K562 (cell line): Measurements from ENCODE around the gene CXCL5. TPM values are rescaled to one million over a fixed set of nuclear protein-coding genes. Genes with fewer than 3 reads are reported as not detected.

Experiments
- ATAC-seq: fragments of 200-7000 bp; cut with Tn5 transposase; 3 replicates; pipeline ENCODE4 v1.9.1; 2020; ENCODE audit warnings: moderate library complexity
- BruUV-seq: library from RNA; stranded (reverse); fragments of 400-500 nt; replicated peaks from 2 replicates; lab custom pipeline; 2021; lab: Mats Ljungman, UMichigan
- CTCF ChIA-PET: fragments of 300-600 bp; formaldehyde crosslinking; extraction: SDS; loops from one replicate; lab custom pipeline; 2021; ENCODE audit warnings: low intra/inter-chr PET ratio; lab: Yijun Ruan, JAX
- POLR2A ChIA-PET: fragments of 300-600, 350-650 bp; sonication (Branson Sonifier 250); formaldehyde crosslinking; extraction: SDS; loops from one replicate; lab custom pipeline; 2021; ENCODE audit warnings: antibody characterized with exemption, inconsistent platforms; lab: Yijun Ruan, JAX
- DNase-seq, 4 experiments: peaks; one replicate each; pipeline versions ENCODE4 v3.0.0 to v3.0.0-alpha.2; 2011 to 2018; ENCODE audit warnings: low spot score in 3 of 4, mixed read lengths in 3 of 4; ENCODE audit errors: extremely low read depth in 1 of 4
- FAIRE-seq: peaks from 2 replicates; lab custom pipeline; 2011; peaks lifted over from hg19 to GRCh38; lab: Jason Lieb, UNC
- H2AFZ ChIP-seq: 2 replicates; pipeline ENCODE4 v1.6.0; 2011; ENCODE audit warnings: low read depth, low read length, control low read depth, inconsistent platforms
- H3K27ac ChIP-seq: fragments of 200-600 bp; 3 replicates; pipeline ENCODE4 v1.8.0; 2011; ENCODE audit warnings: low read depth, mild to moderate bottlenecking, control low read depth, inconsistent platforms, low read length, moderate library complexity, mixed read lengths; ENCODE audit errors: extremely low read depth
- H3K27me3 ChIP-seq, 2 experiments: fragments of 300-600 bp in 1 of 2; 2 replicates in 1 of 2; 3 replicates in 1 of 2; pipeline versions ENCODE4 v1.6.0 to v1.8.0; 2011; ENCODE audit warnings: inconsistent platforms in 2 of 2, low read length in 2 of 2, mild to moderate bottlenecking in 1 of 2, mixed read lengths in 1 of 2, moderate library complexity in 1 of 2; ENCODE audit not compliant: control insufficient read depth in 2 of 2, insufficient read depth in 2 of 2
- H3K36me3 ChIP-seq: fragments of 300-600 bp; 3 replicates; pipeline ENCODE4 v1.8.0; 2011; ENCODE audit warnings: mild to moderate bottlenecking, low read length, inconsistent platforms; ENCODE audit not compliant: control insufficient read depth, insufficient read depth
- H3K4me1 ChIP-seq, 2 experiments: fragments of 200-600 bp in 1 of 2; replicated peaks in 1 of 2; 2 replicates in 1 of 2; 3 replicates in 1 of 2; pipeline versions ENCODE4 v1.5.1 to v1.8.0; 2011; ENCODE audit warnings: inconsistent platforms in 2 of 2, low read length in 2 of 2, mild to moderate bottlenecking in 1 of 2, mixed read lengths in 1 of 2, moderate library complexity in 1 of 2; ENCODE audit not compliant: control insufficient read depth in 2 of 2, insufficient read depth in 2 of 2
- H3K4me2 ChIP-seq: 2 replicates; pipeline ENCODE4 v1.6.1; 2011; ENCODE audit warnings: low read length, control low read depth, inconsistent platforms, mixed read lengths; ENCODE audit not compliant: insufficient read depth
- H3K4me3 ChIP-seq: fragments of 200-600 bp; sonication (generic), shearing (Covaris generic); 2 replicates; pipeline ENCODE4 v1.5.1; 2016; ENCODE audit warnings: control low read depth, inconsistent platforms
- H3K79me2 ChIP-seq: fragments of 200-600 bp; 3 replicates; pipeline ENCODE4 v1.8.0; 2011; ENCODE audit warnings: low read length, inconsistent platforms; ENCODE audit not compliant: control insufficient read depth, insufficient read depth
- H3K9ac ChIP-seq, 2 experiments: 2 replicates each; pipeline versions ENCODE4 v1.6.0 to v1.6.1; 2011; ENCODE audit warnings: low read depth in 2 of 2, low read length in 2 of 2, control low read depth in 1 of 2, inconsistent platforms in 1 of 2, mild to moderate bottlenecking in 1 of 2, mixed read lengths in 1 of 2; ENCODE audit not compliant: insufficient read depth in 1 of 2
- H3K9me1 ChIP-seq: one replicate; pipeline ENCODE4 v1.6.0; 2011; ENCODE audit warnings: inconsistent platforms, mild to moderate bottlenecking, low read length, moderate library complexity; ENCODE audit not compliant: control insufficient read depth, insufficient read depth
- H3K9me3 ChIP-seq: replicated peaks from 2 replicates; pipeline ENCODE4 v1.5.1; 2011; ENCODE audit warnings: low read depth, low read length, inconsistent platforms; ENCODE audit not compliant: control insufficient read depth, insufficient read depth
- H4K20me1 ChIP-seq: replicated peaks from 2 replicates; pipeline ENCODE4 v1.6.1; 2011; ENCODE audit warnings: low read length, inconsistent platforms, mixed read lengths; ENCODE audit not compliant: control insufficient read depth, insufficient read depth
- HMG20B ChIP-seq: fragments of 250-450 bp; sonication (Bioruptor Pico); IDR thresholded peaks from 2 replicates; pipeline ENCODE4 v1.5.0; 2021; ENCODE audit warnings: mild to moderate bottlenecking
- MEF2A ChIP-seq: IDR thresholded peaks from 2 replicates; pipeline ENCODE4 v1.6.1; 2011; ENCODE audit warnings: low read depth, mild to moderate bottlenecking, low read length, moderate library complexity; ENCODE audit not compliant: control insufficient read depth
- POLR2AphosphoS5 ChIP-seq: IDR thresholded peaks from 2 replicates; pipeline ENCODE4 v1.6.1; 2011; ENCODE audit warnings: mild to moderate bottlenecking, low read depth, low read length, moderate library complexity; ENCODE audit not compliant: control insufficient read depth, insufficient read depth
- RCOR1 ChIP-seq, 2 experiments: IDR thresholded peaks; 2 replicates each; pipeline ENCODE4 v1.6.1; 2012; ENCODE audit warnings: low read depth in 2 of 2, low read length in 2 of 2, borderline replicate concordance in 1 of 2, improper control_type of control experiment in 1 of 2
- ZBTB17 ChIP-seq: fragments of 450-650 bp; formaldehyde crosslinking; IDR thresholded peaks from 2 replicates; pipeline ENCODE4 v1.4.0; 2020; ENCODE audit warnings: mild to moderate bottlenecking
- ZNF668 ChIP-seq: fragments of 250-450 bp; sonication (Bioruptor Pico); IDR thresholded peaks from 2 replicates; pipeline ENCODE4 v1.8.0; 2022; ENCODE audit warnings: mild to moderate bottlenecking, inconsistent platforms
- WGBS: fragments of 100-300 bp; shearing (Covaris generic); methylation state at CpG from one replicate; pipeline ENCODE4 v1.1.6; 2016; ENCODE audit warnings: low coverage, mixed read lengths; ENCODE audit not compliant: insufficient coverage; ENCODE audit errors: missing lambda C conversion rate; 5-methylcytosine and 5-hydroxymethylcytosine counted together
- in situ Hi-C: fragments of 300-500 bp; cut with MboI; formaldehyde crosslinking; loops from 4 replicates; pipeline ENCODE4 v1.15.0; 2018; ENCODE audit warnings: inconsistent platforms, mixed read lengths
- intact Hi-C: fragments of 100-400 bp; cut with micrococcal nuclease; formaldehyde crosslinking; loops from 2 replicates; pipeline ENCODE4 v1.14.2; 2022
- polyA plus RNA-seq, 8 experiments: library from polyadenylated mRNA; depleted of rRNA in 4 of 8; stranded (reverse) in 5 of 8; unstranded in 3 of 8; fragments of >200 nt; fragmentation: Nextera tagmentation in 2 of 8; fragmentation: Illumina TruSeq in 1 of 8; extraction: Ambion mirVana in 2 of 8; extraction: Trizol in 1 of 8; gene quantifications; 2 replicates each; pipeline versions ENCODE4 v1.2.1 to v1.2.3, GENCODE V29; 2011 to 2014; ENCODE audit warnings: inconsistent platforms in 1 of 8, missing spikeins in 1 of 8
- total RNA-seq, 7 experiments: library from RNA; depleted of rRNA in 6 of 7; stranded (reverse); fragments of >200 nt in 6 of 7; fragmentation: Illumina TruSeq in 2 of 7; extraction: Trizol in 2 of 7; gene quantifications; 2 replicates each; pipeline versions ENCODE4 v1.2.1 to v1.2.3, GENCODE V29; 2011 to 2021; ENCODE audit warnings: low replicate concordance in 1 of 7
- TF ChIP-seq, protein P1 (sequence below), 2 experiments: fragments of 450-650 bp; IDR thresholded peaks; 2 replicates each; pipeline ENCODE4 v1.6.1; 2018; ENCODE audit warnings: mild to moderate bottlenecking in 2 of 2, low read depth in 1 of 2; ENCODE audit not compliant: partially characterized antibody in 2 of 2
- TF ChIP-seq, protein P2 (sequence below): fragments of 150-350 bp; IDR thresholded peaks from 2 replicates; pipeline ENCODE4 v1.6.1; 2014; ENCODE audit warnings: low read depth, mild to moderate bottlenecking, low read length, borderline replicate concordance
- TF ChIP-seq, protein P3 (sequence below): sonication (generic); formaldehyde crosslinking; IDR thresholded peaks from 2 replicates; pipeline ENCODE4 v1.8.0; 2023; ENCODE audit warnings: mild to moderate bottlenecking, missing genetic modification reagents
- TF ChIP-seq, protein P4 (sequence below): fragments of 200-400 bp; formaldehyde crosslinking; IDR thresholded peaks from 2 replicates; pipeline ENCODE4 v1.6.1; 2017; ENCODE audit warnings: mild to moderate bottlenecking, low read depth, low read length, moderate library complexity

CXCL5 gene
- total and polyA plus RNA-seq, 9 of the 15 experiments (the other 6 are each of a cell fraction or from before 2014, with no cell fraction given), result not detected

DNA sequence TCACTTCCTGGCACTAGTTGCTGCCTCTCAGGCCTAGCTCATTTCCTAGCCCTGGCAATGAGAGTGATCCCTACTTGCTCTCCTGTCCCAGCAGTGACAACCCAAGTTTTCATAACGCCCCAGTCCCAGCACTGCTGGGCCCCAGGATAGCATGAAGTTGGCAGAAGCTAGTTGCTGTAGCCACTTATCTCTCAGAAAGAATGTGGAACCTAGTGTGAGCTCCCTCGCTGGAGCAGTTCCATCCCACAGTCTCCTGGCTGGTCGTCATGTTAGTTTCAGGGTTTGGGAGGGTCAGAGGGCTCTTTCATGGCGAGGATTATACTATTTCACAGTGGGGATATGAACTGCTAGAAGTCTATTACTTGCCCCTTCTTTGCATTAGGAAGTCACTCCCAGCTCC is 21.8 kb downstream of the CXCL5 start:
- ATAC-seq (no peak; the same call in 1 of the 3 replicates), DNase-seq (no peak), FAIRE-seq (no peak)
- 22% methylated on average over 4 of the region's 4 CpGs for WGBS
- H3K4me3 ChIP-seq, result no peak overlapping the region
- no peaks in the 10 kb centered on the region for H3K36me3 ChIP-seq
- H3K9me1 ChIP-seq, result no peaks in the 10 kb centered on the region
- no peak overlapping the region for H3K27ac ChIP-seq
- no peaks in the 10 kb centered on the region for H4K20me1 ChIP-seq
- H3K9ac ChIP-seq, result no peak overlapping the region; a peak in 1 of 4 replicates
- intact Hi-C loops (no loop called here), in situ Hi-C loops (no loop called here)
- no peak overlapping the region for H3K4me2 ChIP-seq
- ChIA-PET CTCF (no interaction called here), POLR2A (interaction anchor here (0.5 to 0.7 kb wide), 2 partner anchors 18 to 267 kb away, joined by 3 to 4 read pairs; no protein-coding TSS in a partner anchor)
- H2AFZ ChIP-seq, result peak overlapping the region; percentile 69
- peaks cover 2 to 8% of the 10 kb centered on the region in 2 experiments; a peak in 3 of 5 replicates for H3K4me1 ChIP-seq
- no peaks in the 10 kb centered on the region for H3K79me2 ChIP-seq
- H3K9me3 ChIP-seq, result no peaks in the 10 kb centered on the region; the same call in none of the 2 replicates
- no peaks in the 10 kb centered on the region for H3K27me3 ChIP-seq
- no TSS peak for BruUV-seq
- TF ChIP-seq MEF2A (no peak), POLR2AphosphoS5 (no peak), RCOR1 (IDR thresholded peaks at IDR 0.05; ENCODE audit: borderline replicate concordance in 1 of 2, low read depth in 2 of 2, low read length in 2 of 2) (no peak), ZNF668 (no peak), ZBTB17 (CRISPR knock-in tag) (no peak), HMG20B (CRISPR knock-in tag) (no peak)
- TF ChIP-seq, protein P1, sequence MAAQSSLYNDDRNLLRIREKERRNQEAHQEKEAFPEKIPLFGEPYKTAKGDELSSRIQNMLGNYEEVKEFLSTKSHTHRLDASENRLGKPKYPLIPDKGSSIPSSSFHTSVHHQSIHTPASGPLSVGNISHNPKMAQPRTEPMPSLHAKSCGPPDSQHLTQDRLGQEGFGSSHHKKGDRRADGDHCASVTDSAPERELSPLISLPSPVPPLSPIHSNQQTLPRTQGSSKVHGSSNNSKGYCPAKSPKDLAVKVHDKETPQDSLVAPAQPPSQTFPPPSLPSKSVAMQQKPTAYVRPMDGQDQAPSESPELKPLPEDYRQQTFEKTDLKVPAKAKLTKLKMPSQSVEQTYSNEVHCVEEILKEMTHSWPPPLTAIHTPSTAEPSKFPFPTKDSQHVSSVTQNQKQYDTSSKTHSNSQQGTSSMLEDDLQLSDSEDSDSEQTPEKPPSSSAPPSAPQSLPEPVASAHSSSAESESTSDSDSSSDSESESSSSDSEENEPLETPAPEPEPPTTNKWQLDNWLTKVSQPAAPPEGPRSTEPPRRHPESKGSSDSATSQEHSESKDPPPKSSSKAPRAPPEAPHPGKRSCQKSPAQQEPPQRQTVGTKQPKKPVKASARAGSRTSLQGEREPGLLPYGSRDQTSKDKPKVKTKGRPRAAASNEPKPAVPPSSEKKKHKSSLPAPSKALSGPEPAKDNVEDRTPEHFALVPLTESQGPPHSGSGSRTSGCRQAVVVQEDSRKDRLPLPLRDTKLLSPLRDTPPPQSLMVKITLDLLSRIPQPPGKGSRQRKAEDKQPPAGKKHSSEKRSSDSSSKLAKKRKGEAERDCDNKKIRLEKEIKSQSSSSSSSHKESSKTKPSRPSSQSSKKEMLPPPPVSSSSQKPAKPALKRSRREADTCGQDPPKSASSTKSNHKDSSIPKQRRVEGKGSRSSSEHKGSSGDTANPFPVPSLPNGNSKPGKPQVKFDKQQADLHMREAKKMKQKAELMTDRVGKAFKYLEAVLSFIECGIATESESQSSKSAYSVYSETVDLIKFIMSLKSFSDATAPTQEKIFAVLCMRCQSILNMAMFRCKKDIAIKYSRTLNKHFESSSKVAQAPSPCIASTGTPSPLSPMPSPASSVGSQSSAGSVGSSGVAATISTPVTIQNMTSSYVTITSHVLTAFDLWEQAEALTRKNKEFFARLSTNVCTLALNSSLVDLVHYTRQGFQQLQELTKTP (IDR thresholded peaks at IDR 0.05; ENCODE audit: low read depth in 1 of 2, partially characterized antibody in 2 of 2), result no peak
- TF ChIP-seq, protein P2, sequence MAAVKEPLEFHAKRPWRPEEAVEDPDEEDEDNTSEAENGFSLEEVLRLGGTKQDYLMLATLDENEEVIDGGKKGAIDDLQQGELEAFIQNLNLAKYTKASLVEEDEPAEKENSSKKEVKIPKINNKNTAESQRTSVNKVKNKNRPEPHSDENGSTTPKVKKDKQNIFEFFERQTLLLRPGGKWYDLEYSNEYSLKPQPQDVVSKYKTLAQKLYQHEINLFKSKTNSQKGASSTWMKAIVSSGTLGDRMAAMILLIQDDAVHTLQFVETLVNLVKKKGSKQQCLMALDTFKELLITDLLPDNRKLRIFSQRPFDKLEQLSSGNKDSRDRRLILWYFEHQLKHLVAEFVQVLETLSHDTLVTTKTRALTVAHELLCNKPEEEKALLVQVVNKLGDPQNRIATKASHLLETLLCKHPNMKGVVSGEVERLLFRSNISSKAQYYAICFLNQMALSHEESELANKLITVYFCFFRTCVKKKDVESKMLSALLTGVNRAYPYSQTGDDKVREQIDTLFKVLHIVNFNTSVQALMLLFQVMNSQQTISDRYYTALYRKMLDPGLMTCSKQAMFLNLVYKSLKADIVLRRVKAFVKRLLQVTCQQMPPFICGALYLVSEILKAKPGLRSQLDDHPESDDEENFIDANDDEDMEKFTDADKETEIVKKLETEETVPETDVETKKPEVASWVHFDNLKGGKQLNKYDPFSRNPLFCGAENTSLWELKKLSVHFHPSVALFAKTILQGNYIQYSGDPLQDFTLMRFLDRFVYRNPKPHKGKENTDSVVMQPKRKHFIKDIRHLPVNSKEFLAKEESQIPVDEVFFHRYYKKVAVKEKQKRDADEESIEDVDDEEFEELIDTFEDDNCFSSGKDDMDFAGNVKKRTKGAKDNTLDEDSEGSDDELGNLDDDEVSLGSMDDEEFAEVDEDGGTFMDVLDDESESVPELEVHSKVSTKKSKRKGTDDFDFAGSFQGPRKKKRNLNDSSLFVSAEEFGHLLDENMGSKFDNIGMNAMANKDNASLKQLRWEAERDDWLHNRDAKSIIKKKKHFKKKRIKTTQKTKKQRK, result no peak
- TF ChIP-seq, protein P3, sequence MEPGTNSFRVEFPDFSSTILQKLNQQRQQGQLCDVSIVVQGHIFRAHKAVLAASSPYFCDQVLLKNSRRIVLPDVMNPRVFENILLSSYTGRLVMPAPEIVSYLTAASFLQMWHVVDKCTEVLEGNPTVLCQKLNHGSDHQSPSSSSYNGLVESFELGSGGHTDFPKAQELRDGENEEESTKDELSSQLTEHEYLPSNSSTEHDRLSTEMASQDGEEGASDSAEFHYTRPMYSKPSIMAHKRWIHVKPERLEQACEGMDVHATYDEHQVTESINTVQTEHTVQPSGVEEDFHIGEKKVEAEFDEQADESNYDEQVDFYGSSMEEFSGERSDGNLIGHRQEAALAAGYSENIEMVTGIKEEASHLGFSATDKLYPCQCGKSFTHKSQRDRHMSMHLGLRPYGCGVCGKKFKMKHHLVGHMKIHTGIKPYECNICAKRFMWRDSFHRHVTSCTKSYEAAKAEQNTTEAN (CRISPR knock-in tag), result no peak
- TF ChIP-seq, protein P4, sequence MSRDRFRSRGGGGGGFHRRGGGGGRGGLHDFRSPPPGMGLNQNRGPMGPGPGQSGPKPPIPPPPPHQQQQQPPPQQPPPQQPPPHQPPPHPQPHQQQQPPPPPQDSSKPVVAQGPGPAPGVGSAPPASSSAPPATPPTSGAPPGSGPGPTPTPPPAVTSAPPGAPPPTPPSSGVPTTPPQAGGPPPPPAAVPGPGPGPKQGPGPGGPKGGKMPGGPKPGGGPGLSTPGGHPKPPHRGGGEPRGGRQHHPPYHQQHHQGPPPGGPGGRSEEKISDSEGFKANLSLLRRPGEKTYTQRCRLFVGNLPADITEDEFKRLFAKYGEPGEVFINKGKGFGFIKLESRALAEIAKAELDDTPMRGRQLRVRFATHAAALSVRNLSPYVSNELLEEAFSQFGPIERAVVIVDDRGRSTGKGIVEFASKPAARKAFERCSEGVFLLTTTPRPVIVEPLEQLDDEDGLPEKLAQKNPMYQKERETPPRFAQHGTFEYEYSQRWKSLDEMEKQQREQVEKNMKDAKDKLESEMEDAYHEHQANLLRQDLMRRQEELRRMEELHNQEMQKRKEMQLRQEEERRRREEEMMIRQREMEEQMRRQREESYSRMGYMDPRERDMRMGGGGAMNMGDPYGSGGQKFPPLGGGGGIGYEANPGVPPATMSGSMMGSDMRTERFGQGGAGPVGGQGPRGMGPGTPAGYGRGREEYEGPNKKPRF, result no peak
